Measurements from ENCODE around the gene CREBL2.
A peak's percentile ranks its signal among the peaks of the same experiment; 100 is the strongest.
"Not testable (repeated sequence)": the region's sequence is repeated elsewhere in the genome, so short reads cannot be mapped to it uniquely, and the experiment has no call there.

Gene CREBL2, protein sequence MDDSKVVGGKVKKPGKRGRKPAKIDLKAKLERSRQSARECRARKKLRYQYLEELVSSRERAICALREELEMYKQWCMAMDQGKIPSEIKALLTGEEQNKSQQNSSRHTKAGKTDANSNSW

DNA sequence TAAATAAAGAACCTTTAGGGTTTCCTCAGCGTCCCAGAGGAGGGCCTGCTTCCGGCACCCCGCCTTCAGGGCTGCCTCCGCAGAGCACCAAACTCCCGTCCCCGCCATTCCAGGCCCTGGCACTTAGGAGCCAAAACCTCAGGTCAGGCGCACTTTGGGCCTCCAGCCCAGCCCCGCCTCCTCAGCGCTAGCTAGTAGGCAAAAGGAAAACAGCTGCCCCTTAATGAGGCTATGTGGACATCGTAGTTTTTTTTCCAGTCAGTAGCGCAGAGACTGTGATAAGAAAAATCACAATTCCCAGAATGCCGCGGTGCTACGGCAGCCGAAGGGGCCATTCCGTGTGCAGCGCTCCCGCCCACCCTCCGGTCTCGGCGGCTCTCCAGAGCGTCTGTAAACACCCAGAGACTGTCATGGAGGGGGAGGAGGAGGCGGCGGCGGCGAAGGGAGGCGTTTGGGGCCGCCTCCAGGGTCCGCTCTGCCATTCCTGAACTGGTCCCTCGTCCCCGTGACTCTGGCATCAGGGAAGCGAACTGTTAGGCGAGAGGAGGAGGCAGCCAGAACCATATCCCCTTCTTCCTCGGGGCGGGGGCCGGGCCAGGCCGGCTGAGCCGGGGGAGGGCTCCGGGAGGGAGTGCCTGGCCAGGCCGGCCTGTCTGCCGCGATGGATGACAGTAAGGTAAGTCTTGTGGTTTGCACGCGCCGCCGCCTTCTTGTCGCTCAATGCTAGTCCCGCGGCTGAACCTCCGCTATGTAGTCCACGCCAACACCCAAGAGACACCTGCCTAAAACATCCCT, at the start of gene CREBL2:
Gene CREBL2 (plus strand): TSS at position 365 of the 795 bp plus-strand sequence. CDS start 297 bp downstream, at position 662.
- CTCF ChIA-PET = interaction anchor here (0.7 kb wide), 1 partner anchor 226 kb away, joined by 5 read pairs; no protein-coding TSS in a partner anchor
- TF ChIP-seq, protein P1, sequence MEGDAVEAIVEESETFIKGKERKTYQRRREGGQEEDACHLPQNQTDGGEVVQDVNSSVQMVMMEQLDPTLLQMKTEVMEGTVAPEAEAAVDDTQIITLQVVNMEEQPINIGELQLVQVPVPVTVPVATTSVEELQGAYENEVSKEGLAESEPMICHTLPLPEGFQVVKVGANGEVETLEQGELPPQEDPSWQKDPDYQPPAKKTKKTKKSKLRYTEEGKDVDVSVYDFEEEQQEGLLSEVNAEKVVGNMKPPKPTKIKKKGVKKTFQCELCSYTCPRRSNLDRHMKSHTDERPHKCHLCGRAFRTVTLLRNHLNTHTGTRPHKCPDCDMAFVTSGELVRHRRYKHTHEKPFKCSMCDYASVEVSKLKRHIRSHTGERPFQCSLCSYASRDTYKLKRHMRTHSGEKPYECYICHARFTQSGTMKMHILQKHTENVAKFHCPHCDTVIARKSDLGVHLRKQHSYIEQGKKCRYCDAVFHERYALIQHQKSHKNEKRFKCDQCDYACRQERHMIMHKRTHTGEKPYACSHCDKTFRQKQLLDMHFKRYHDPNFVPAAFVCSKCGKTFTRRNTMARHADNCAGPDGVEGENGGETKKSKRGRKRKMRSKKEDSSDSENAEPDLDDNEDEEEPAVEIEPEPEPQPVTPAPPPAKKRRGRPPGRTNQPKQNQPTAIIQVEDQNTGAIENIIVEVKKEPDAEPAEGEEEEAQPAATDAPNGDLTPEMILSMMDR (conservative IDR thresholded peaks at IDR 0.05; ENCODE audit: low read depth) = no peak
- POLR2A ChIA-PET (ENCODE audit: low non-redundant PET) = no interaction called here
- H3K27ac ChIP-seq = peak within 1 kb of the TSS; percentile 90
- DNase-seq (ENCODE audit: low spot score) = peak; percentile 85

DNA sequence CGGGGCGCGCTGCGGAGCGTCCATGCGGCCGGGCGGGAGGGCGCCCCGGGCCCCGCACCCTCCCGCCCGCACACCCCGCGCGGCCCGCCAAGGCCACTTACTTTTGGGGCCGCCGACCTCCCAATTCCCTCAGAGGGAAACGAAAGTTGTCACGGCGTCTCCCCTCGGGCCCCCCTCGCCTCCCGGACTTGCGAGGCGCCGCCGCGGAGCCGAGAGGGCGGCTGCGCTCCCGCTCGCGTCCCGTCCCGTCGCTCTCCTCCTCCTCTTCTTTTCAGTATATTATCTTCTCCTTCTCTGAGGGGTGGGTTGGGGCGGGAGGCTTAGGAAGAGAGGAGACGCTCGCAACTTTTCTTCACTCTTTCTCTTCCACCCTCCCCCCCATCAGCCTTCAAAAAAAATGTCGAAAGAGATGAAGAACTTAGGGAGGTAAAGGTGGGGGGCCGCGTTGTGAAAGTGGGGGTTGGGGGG, 49.6 kb upstream of the CREBL2 start:
- DNase-seq (ENCODE audit: low spot score) = no peak
- peak overlapping the region; percentile 88 for H3K27ac ChIP-seq
- POLR2A ChIA-PET (ENCODE audit: low non-redundant PET) = no interaction called here
- TF ChIP-seq, protein P1 (conservative IDR thresholded peaks at IDR 0.05; ENCODE audit: low read depth) = no peak
- CTCF ChIA-PET = no interaction called here

DNA sequence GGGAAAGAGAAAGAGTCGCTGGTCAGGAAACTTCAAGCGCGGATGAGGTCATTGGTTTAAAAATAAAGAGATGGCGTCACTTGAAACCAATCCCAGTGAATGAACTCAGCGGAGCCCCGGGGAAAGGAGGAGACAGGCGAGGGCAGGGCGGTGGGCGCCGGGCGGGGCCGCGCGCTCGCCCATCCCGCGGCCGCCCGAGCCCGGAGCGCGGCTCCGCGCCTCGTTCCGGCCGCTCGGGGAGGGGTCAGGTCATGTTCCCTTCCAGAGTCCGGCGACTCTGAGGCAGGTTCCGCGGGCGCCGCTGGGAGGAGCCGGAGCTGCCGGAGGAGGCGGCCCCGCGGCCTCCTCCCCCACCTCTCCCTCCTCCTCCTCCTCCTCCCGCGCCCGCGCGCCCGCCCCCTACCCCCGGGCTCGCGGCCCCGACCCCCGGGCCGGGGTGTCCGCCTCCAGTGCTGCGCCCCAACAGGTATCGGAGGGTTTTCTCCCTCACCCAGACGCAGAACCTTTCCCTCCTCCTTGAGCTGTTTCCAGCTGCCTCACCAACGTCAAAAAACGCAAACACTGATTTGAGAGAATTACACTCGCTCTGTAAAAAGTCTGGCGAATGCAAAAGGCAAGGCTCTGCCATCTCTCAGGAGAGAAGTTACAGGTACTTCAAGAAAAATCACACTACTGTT, 49.0 kb upstream of the CREBL2 start, which contains the start of gene DUSP16:
Gene DUSP16 (minus strand): TSS at position 279 of the 677 bp plus-strand sequence. CDS start 41,765 bp downstream, outside the sequence.
- peak; percentile 84 for DNase-seq (ENCODE audit: low spot score)
- TF ChIP-seq, protein P1 (conservative IDR thresholded peaks at IDR 0.05; ENCODE audit: low read depth) = no peak
- CTCF ChIA-PET = interaction anchor here (0.7 to 1.0 kb wide), 3 partner anchors 39 to 176 kb away, joined by 3 read pairs; no protein-coding TSS in a partner anchor
- POLR2A ChIA-PET (ENCODE audit: low non-redundant PET) = no interaction called here
- peak within 1 kb of the TSS; percentile 88 for H3K27ac ChIP-seq

DNA sequence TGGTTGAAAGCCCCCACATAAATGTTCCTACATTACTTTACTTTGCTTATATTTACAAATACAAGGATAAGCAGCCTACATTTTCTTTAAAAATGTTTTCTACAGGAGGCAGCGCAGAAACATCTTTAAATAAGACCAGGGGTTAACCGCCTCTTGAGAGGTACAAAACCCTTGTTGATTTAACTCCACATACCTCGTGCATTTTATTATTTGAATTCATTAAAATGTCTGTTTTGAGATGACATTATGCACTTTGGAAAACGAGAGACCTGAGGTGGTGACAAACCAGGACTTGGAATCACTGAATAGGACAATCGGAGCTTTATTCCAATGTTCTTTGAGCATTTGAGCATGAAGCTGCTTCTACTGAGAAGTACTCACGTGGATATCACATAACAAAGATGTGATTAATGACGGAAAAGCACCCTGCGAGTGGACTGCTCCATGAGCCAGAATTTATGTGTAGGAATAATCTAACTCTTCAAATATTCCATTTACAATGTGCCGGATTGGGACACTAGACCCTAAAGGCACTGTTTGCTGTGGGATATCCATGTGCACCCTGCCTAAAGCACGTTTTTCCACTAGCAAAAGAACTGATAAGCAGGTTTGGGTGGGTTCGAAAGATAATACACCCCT, 48.3 kb upstream of the CREBL2 start:
- peak overlapping the region; percentile 88 for H3K27ac ChIP-seq
- DNase-seq (ENCODE audit: low spot score) = no peak
- POLR2A ChIA-PET (ENCODE audit: low non-redundant PET) = interaction anchor here (0.5 kb wide), 1 partner anchor 184 kb away, joined by 4 read pairs; no protein-coding TSS in a partner anchor
- TF ChIP-seq, protein P1 (conservative IDR thresholded peaks at IDR 0.05; ENCODE audit: low read depth) = no peak
- CTCF ChIA-PET = interaction anchor here (0.6 to 1.1 kb wide), 6 partner anchors 39 to 1031 kb away, joined by 3 to 4 read pairs (median 3); no protein-coding TSS in a partner anchor

DNA sequence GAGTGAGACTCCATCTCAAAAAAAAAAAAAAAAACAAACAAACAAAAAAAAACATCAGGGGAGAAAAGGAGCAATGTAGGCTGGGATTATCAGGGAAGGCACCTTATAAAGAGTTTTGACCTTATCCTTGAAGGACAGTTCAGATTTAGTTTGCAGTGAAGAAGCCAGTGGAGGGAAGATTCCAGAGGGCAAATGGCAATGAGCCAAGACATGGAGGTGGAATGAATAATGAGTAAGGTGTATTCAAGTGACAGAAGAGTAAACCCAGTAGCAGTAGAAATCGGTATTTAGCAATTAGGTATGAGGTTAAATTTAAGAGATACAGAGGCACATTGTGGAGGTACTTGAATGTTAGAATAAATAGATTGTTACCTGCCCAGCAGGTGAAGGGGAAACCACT, 46.8 kb upstream of the CREBL2 start:
- TF ChIP-seq, protein P1 (conservative IDR thresholded peaks at IDR 0.05; ENCODE audit: low read depth) = no peak
- DNase-seq (ENCODE audit: low spot score) = no peak
- POLR2A ChIA-PET (ENCODE audit: low non-redundant PET) = no interaction called here
- CTCF ChIA-PET = interaction anchor here (0.6 kb wide), 1 partner anchor 79 kb away, joined by 3 read pairs; no protein-coding TSS in a partner anchor
- no peak overlapping the region for H3K27ac ChIP-seq

DNA sequence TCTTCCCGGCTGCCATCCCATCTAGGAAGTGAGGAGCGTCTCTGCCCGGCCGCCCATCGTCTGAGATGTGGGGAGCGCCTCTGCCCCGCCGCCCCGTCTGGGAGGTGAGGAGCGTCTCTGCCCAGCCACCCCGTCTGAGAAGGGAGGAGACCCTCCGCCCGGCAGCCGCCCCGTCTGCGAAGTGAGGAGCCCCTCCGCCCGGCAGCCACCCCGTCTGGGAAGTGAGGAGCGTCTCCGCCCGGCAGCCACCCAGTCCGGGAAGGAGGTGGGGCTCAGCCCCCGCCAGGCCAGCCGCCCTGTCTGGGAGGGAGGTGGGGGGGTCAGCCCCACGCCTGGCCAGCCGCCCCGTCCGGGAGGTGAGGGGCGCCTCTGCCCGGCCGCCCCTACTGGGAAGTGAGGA, 45.7 kb upstream of the CREBL2 start:
- DNase-seq (ENCODE audit: low spot score); CTCF ChIA-PET; H3K27ac ChIP-seq; POLR2A ChIA-PET (ENCODE audit: low non-redundant PET): not testable (repeated sequence)

All from RWPE1 (cell line).